T-helper 1 cell treated with Interleukin-12 subunit alpha and Interleukin-12 subunit beta and Interleukin-4 antibody, amounts not matched to agents 30 μg/mL and 1 μg/mL, for 36 hours (primary cell): ENCODE data around the gene TOE1.

ENCODE experiments used
- H3K27ac Mint-ChIP-seq: one replicate; pipeline ENCODE4 v1.8.0; 2021; ENCODE audit warnings: mild to moderate bottlenecking, mixed read lengths
- H3K27me3 Mint-ChIP-seq: one replicate; pipeline ENCODE4 v1.8.0; 2021; ENCODE audit warnings: low read depth, mixed read lengths
- H3K36me3 Mint-ChIP-seq: one replicate; pipeline ENCODE4 v1.8.0; 2021; ENCODE audit warnings: low read depth, mixed read lengths
- H3K4me1 Mint-ChIP-seq: one replicate; pipeline ENCODE4 v1.8.0; 2021; ENCODE audit warnings: low read depth, mixed read lengths
- H3K4me3 Mint-ChIP-seq: one replicate; pipeline ENCODE4 v1.8.0; 2021; ENCODE audit warnings: mild to moderate bottlenecking, moderate library complexity, mixed read lengths
- H3K9me3 Mint-ChIP-seq: one replicate; pipeline ENCODE4 v1.8.0; 2021; ENCODE audit warnings: mixed read lengths

The TOE1 gene

GRCh38 chr1:45385302-45385701 is 45.3 kb downstream of the TOE1 start:
- Mint-ChIP-seq H3K27me3 (no peaks in the 10 kb centered on the region), H3K9me3 (no peaks in the 10 kb centered on the region), H3K4me3 (no peak overlapping the region), H3K27ac (no peak overlapping the region), H3K36me3 (no peaks in the 10 kb centered on the region), H3K4me1 (no peaks in the 10 kb centered on the region)

DNA sequence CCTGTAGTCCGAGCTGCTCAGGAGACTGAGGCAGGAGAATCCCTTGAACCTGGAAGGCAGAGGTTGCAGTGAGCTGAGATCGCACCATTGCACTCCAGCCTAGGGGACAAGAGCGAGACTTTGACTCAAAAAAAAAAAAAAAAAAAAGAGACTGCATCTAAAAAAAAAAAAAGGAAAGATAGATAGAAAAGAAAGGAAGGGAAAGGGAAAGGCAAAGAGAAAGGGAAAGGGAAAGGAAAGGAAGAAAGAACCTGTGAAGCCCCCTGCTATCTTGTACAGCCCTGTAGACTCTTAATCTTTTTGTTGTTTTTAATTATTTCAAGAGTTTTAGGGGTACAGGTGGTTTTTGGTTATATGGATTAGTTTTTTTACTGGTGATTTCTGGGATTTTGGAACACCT is 46.2 kb downstream of the TOE1 start:
- no peaks in the 10 kb centered on the region for H3K4me1 Mint-ChIP-seq
- H3K4me3 Mint-ChIP-seq, result no peak overlapping the region
- H3K36me3 Mint-ChIP-seq, result no peaks in the 10 kb centered on the region
- no peaks in the 10 kb centered on the region for H3K9me3 Mint-ChIP-seq
- H3K27ac Mint-ChIP-seq, result no peak overlapping the region
- H3K27me3 Mint-ChIP-seq, result no peaks in the 10 kb centered on the region
